Coronary artery (tissue), 2 donors: ENCODE results near the gene BICD2.

ENCODE experiments used
- DNase-seq: peaks from one replicate; pipeline ENCODE4 v3.0.0-alpha.2; 2017; ENCODE audit warnings: low spot score
- H3K27ac ChIP-seq, 2 donors: fragments of 200-600 bp; sonication (generic); one replicate each; pipeline ENCODE4 v1.5.1; 2016 to 2019
- H3K4me3 ChIP-seq: fragments of 200-600 bp; sonication (generic); 2 replicates; pipeline ENCODE4 v1.5.1; 2016; ENCODE audit warnings: mild to moderate bottlenecking, moderate library complexity
- CTCF ChIP-seq: fragments of 200-600 bp; sonication (generic); IDR thresholded peaks from one replicate; pipeline ENCODE4 v1.5.1; 2019; ENCODE audit warnings: antibody characterized with exemption

Gene BICD2

DNA sequence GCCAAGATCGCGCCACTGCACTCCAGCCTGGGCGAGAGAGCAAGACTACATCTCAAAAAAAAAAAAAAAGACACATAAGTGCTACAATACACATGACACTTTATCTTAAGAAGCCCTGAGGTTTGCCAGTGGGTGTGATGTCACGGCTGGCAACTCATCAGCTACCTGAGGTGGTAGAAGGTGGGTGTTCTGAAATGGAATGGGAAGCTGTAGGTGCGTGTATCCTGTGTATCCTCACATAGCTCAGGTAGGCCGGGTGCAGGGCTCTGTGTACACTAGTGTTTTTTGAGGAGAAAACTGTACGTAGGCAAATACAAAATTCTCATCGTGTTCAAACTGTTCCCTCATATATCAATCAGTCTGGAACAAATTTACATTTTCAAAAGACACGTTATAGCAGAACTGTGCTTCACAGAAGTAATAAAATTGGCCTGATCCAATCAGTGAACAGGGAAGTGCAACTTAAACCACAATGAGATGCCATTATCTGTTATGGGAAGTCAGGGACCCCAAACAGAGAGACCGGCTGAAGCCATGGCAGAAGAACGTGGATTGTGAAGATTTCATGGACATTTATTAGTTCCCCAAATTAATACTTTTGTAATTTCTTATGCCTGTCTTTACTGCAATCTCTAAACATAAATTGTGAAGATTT is 10.4 kb downstream of the BICD2 start:
- Histone ChIP-seq H3K4me3 (no peak overlapping the region), H3K27ac (no peak overlapping the region)
- DNase-seq, result no peak
- TF ChIP-seq CTCF, result no peak

DNA sequence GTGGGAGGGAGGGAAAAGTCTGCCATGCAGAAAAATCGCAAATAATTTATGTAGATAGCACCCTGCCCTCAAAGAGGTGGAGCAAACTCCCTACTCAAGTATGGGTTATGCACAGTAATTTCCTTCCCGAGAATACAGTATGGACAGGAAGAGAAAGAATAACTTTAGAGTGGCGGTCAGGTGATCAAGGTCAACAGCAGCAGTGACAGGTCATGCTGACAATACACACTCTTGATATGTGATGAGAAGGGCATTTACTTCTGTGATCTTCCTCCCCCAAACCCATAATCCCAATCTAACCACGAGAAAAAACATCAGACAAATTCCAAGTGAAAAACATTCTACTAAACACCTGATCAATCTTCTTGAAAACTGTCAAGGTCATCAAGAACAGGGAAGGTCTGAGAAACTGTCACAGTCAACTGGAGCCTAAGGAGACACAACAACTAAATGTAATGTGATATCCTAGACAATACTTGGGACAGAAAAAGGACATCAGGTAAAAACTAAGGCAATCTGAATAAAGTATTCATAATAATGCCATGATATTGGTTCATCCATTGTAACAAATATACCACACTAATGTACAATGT is 11.7 kb downstream of the BICD2 start:
- no peak for TF ChIP-seq CTCF
- DNase-seq, result no peak
- no peak overlapping the region for H3K27ac ChIP-seq
- no peak overlapping the region for H3K4me3 ChIP-seq

GRCh38 chr9:92749934-92750315 is 14.7 kb downstream of the BICD2 start:
- Histone ChIP-seq H3K27ac (peak overlapping the region in 1 of 2 donors; percentile 53), H3K4me3 (no peak overlapping the region)
- TF ChIP-seq CTCF, result no peak

DNA sequence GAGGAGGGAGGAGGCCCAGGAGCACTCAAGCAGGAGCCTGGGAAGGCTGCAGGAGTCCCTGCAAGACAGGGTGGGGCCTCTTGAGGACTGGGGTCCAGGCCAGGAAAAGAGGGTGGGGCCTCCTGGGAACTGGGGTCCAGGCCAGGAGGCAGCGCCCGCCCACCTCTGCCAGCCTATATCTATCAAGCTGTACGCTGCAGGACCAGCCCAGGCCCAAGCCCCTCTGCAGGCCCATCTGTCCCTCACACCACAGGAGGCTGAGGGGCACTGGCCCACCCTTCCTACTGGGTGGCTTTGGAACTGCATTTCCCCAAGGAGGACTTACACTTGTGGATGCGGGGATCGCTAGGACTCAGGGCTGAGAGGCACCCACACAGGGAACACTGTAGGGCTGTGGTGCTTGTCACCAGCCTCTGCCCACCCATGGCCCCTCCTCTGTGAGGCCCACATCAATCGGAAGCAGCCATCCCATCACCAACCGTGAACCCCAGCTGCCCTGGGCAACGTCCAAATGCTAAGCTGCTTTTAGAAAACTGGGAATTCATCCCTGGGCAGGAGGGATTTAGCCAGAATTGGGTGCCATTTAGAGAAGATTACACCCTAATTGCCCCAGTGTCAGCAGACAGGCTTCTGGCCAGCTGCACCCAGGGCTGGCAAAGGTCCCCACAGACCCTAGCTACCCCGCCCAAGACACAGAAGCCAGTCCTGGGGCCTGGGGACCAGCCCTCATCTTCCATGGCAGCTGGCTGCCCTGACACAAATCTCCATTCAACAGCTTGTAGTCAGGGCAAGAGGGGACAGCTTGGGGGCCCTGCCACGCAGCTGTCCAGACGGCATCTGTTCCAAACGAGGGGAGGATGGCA is 15.3 kb downstream of the BICD2 start:
- no peak overlapping the region for H3K4me3 ChIP-seq
- no peak for TF ChIP-seq CTCF
- peak overlapping the region in 1 of 2 donors; percentile 53 for H3K27ac ChIP-seq
- no peak for DNase-seq

More at GRCh38 chr9:92749934-92750315, 14.7 kb downstream of the BICD2 start:
- DNase-seq, result no peak

GRCh38 chr9:92748233-92748497 is 16.5 kb downstream of the BICD2 start:
- Histone ChIP-seq H3K27ac (peak overlapping the region in 1 of 2 donors; percentile 53), H3K4me3 (no peak overlapping the region)
- TF ChIP-seq CTCF, result no peak
- DNase-seq, result no peak

GRCh38 chr9:92747459-92748232 is 17.0 kb downstream of the BICD2 start:
- DNase-seq, result peak; percentile 64
- no peak for TF ChIP-seq CTCF
- Histone ChIP-seq H3K27ac (peak overlapping the region in 1 of 2 donors; percentile 53), H3K4me3 (no peak overlapping the region)
